Caki2 (cell line): ENCODE results near the gene PIGK. TPM values are rescaled to one million over a fixed set of nuclear protein-coding genes. Genes with fewer than 3 reads are reported as not detected.

Experiments
- DNase-seq: peaks from one replicate; pipeline ENCODE4 v3.0.0-alpha.2; 2015; ENCODE audit warnings: low read depth
- in situ Hi-C: cut with HindIII; loops from 2 replicates; pipeline ENCODE4 v1.10.0; 2016; ENCODE audit warnings: low sequenced_read_pairs, low pct_unique_long_range_greater_than_20kb, mixed read lengths
- total RNA-seq: library from RNA; depleted of rRNA; stranded (reverse); fragments of >200 nt; shearing (Covaris generic); gene quantifications from 2 replicates; pipeline ENCODE4 v1.2.3, GENCODE V29; 2014; ENCODE audit warnings: low replicate concordance

PIGK gene
- total RNA-seq, 1 experiment from 2014 or later, result 50.0 TPM

DNA sequence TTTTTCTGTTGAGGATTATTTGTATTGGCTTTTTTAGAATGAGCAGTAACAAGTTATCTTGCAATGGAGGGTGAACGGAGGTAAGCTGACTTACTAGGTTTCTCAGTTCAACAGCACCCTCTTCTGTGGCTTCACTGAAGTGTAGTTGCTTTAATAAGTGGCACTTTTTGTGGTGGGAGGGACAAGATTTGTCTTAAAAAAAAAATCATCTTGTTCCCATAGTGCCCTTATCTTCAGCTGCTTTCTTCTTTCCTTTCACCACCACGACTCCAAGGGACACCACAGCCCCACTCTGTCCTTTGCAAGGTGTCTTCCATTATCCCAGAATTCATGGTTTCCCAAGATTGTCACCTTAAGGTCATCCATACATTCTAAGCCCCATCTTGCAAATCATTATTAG lies 92.9 kb downstream of the PIGK start:
- in situ Hi-C loops, result no loop called here

DNA sequence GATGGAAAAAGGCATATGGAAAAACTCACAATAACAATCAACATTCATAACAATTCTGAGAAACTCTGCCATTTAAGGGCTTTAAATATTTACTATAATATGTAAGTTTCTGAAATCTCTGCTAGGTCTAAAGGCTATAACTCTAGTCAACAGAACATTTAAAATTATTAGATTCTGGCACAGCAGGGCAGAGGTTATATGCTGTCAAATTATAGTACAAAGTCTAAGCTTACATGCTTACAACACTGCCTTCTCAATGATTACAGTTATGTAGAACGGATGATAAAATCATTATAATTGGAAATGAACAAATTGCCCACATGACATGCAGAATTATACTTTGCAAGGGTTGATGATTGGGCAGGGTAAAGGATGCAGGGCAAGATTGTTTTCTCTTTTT lies 97.7 kb downstream of the PIGK start:
- in situ Hi-C loops, result no loop called here
- DNase-seq, result no peak

More for the DNA sequence above, 92.9 kb downstream of the PIGK start:
- DNase-seq, result peak; percentile 17

DNA sequence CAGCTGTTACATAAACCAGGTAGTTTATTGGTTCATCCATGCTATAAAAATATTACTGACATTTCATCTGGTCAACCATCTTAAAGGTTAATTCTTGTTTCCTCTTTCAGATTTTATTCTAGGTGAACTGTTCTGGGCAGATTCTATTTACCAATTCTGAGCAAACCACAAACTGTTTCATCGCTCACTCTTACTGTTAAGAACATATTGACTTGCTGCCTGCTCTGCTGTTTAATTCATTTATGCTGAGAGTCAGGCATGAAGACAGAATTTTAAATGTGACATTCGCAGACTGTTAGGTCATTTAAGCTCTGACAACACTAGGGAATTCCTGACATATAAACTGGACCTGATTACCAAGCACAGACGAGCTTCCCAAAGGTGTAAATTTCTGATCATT lies 98.3 kb downstream of the PIGK start:
- DNase-seq, result no peak
- in situ Hi-C loops, result no loop called here

DNA sequence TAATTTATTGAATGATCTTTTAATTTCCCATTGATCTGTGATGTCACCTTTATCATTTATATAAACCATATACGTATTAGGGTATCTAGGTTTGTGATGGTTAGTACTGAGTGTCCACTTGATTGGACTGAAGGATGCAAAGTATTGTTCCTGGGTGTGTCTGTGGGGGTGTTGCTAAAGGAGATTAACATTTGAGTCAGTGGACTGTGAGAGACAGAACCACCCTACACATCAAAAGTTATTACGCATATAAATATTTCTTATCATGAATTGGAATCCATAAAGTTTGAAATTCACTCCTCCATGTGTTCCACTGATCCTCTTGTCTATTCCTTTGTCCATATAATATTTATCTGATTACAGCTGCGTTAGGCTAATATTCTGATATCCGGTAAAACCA lies 100.5 kb downstream of the PIGK start:
- in situ Hi-C loops, result no loop called here

DNA sequence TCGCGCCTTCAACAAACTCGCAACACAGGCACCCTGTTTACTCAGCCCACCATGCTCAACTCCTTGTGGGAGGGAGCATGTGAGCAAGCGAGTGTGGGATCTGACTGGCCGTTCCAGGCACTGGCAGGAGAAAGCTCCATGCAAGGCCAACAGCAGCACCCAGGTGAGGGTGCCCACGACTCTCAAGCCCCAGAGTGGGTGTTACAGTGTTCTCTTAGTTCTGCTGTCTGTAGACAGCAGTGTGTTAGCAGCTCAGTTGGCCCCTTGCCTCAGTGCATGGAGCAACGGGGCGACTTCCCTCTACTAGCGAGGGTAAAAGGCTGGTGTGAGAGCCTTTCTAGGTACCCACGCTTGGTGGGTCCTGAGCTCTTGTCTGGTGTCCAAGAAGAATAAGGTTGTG lies 114.6 kb downstream of the PIGK start:
- in situ Hi-C loops, result no loop called here
- no peak for DNase-seq

More for the DNA sequence above, 100.5 kb downstream of the PIGK start:
- DNase-seq, result no peak

DNA sequence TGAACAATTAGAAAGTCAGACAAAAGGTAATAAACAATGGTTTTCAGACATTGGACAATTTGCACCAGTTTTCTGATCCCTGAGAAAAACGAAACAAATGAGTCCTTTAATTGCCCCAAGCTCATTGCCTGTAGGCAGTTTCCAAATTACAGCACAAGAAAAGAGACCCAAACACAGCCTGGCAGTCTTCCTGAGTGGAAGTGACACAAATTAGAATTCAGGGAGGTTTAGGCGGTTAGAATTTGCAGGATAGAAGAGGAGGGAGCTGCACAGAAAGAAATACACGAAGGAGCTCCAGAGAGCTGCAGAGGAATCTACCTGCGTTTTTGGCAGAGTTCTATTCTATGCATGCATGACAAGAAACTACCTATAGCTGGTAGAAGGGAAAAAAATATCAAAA lies 115.7 kb downstream of the PIGK start:
- in situ Hi-C loops, result no loop called here
- DNase-seq, result no peak

DNA sequence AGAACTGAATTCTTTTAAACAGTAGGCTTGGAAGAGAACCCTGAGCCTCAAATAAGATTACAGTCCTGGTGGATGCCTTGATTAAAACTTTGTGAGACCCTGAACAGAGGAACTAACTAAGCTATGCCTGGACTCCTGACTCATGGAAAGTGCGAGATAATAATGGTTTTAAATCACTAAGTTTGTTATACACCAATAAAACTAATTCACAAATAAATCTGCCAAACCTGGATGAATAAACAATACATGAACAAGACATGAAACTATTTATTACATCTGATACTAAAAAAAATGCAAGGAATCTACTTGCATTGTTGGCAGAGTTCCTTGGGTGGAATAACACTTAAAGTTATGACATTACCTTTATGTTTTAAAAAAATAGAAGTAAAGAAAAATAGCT lies 118.4 kb downstream of the PIGK start:
- in situ Hi-C loops, result no loop called here
- DNase-seq, result no peak

DNA sequence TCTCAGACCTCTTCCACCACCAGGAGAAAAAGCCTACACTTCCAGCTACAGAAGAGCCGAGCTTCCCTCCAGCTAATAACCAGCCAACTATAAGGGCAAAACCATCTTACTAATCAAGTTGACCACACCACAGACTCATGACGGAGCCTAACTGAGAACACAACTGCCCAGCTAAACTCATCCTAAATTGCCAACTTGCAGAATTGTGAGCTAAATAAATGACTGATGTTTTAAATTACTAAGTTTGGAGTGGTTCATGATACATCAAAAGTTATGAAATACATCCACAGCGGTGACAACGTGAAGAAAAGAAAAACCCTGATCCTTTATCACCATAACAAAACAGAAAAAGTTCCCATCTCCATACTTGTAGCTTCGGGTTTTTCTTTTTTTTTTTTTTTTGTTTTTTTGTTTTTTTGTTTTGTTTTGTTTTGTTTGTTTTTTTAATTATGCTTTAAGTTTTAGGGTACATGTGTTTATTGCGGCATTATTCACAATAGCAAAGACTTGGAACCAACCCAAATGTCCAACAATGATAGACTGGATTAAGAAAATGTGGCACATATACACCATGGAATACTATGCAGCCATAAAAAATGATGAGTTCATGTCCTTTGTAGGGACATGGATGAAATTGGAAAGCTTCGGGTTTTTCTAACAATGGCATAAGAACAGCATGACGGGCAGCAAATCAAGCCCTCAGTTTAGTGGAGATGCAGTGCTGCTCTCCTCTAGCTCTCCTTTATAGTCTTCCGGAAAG lies 122.6 kb downstream of the PIGK start:
- in situ Hi-C loops, result no loop called here
- DNase-seq, result no peak

DNA sequence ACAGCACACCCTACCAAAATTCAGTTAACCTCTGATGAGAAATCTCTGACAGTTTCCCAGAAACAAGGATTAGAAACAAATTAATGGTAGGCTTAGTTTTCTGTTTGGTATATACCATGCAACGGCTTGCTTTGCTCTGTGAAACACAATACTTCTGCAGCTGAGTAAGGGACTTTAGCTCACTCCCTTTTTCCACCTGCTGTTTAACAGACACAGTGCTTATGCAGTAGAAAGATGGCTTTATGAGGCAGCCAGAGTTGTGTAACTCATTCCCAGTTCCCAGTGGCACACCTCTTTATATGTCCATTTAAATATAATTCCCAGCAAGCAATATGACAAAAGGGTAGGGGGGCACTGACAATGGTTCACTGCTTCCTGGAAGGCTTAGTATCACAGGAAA lies 124.0 kb downstream of the PIGK start:
- DNase-seq, result no peak
- in situ Hi-C loops, result no loop called here

DNA sequence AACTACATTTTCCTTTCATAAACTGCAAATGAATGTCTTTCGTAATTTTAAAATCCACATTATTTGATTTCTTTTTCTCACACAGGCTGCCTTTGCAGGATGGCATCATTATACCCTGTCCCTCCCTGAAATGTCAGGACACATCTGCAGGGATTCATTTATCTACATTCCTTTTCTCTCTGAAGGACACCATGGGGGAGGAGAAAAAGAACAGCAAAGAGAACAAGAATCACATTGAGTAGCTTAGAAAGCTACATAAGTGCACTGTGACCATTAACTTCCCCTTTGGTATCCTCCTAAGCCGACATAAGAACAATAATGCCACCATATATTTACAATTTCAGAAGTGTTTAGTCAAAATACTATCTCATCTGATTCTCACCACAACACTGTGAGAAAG lies 129.5 kb downstream of the PIGK start:
- no peak for DNase-seq
- in situ Hi-C loops, result no loop called here

DNA sequence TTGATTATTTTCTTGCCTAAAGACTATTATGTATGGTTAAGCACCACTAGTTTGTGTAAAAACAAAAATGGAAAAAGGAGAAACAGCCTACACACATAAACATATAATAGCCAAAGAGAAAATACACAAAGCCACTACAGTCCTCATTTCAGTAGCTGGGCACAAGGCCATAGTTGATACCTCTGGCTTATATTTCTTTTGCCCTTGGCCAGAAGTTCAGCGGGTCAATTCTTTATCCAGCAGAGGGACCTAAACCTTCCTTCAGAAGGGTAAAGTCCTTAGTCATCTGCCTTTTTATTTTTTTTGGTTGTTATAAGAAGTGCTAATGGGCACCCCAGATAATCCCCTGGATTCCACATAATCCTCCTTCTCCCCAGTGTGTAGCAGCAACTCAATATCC lies 134.1 kb downstream of the PIGK start:
- DNase-seq, result no peak
- in situ Hi-C loops, result no loop called here

DNA sequence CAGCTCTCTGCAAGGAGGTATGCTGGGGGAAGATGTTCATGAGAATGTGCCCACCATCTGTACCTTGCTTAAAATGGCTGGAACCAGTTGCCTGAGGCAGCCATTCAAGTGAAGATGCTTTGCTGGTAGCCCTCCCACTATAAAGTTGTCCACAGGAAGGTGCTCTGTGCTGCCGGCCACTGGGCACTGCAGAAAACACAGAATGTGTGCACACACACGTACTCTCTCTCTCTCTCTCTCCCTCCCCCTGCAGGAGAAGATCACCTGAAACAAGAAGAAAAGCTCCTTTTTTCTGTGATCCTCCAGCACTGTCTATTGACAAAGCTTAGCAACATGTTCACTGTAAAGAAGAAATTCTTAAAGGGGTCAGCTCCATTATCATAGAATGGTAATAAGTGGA lies 134.8 kb downstream of the PIGK start:
- no peak for DNase-seq
- in situ Hi-C loops, result no loop called here

DNA sequence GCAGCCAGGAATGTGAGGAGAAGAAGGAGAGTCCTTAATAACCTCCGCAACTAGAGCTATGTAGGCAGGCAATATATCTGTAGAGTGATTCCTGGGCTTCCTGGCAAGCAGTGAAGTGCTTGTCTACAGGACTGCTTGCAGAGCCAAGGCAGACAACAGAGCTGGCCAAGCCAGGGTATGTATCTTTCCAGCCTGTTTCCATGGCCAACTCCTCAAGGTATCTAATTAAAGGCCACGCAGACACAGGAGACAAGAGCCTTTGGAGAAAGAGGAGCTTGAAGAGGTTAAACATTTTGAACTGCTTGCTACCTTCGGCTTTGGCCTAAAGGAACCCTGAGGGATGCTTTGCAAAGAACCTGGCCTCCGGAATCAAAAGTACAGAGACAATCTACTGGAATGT lies 137.4 kb downstream of the PIGK start:
- in situ Hi-C loops, result no loop called here
- DNase-seq, result no peak

DNA sequence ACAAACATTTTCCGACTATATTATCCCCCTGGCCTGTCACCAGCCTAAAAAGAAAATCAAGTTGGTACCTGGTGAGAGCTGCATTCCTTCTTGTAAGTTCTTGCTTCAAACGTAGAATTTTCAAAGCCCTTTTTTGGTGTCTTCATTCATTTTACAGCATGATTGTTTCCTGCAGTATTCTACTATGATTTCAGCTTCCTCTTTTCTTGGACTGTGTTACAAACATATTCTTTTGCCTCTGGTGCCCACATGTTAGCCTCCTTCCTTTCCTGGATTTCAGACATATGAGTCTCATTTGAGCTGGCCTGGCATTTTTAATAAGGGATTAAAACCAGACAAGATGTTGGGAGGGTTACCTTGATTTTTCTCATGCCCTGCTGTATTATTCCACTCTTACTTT lies 142.5 kb downstream of the PIGK start:
- no peak for DNase-seq
- in situ Hi-C loops, result no loop called here

DNA sequence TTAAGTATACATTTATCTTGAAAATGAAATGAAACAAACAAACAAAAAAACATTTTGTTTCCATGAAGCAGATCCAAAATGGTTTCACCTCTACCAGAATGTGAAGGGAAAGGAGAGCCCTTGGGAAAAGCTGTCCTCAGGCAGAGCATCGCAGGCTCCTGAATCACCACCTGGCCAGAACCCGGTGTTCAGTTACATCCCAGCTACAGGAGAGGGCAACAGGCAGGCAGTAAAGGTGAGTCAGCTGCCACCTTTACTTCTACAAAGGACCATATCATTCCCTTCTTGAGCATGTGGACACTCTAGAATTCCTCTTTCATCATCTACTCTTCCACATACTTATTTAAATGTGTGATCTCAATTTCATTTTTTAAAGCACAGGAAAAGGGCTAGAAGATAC lies 151.2 kb downstream of the PIGK start:
- DNase-seq, result no peak
- in situ Hi-C loops, result no loop called here

DNA sequence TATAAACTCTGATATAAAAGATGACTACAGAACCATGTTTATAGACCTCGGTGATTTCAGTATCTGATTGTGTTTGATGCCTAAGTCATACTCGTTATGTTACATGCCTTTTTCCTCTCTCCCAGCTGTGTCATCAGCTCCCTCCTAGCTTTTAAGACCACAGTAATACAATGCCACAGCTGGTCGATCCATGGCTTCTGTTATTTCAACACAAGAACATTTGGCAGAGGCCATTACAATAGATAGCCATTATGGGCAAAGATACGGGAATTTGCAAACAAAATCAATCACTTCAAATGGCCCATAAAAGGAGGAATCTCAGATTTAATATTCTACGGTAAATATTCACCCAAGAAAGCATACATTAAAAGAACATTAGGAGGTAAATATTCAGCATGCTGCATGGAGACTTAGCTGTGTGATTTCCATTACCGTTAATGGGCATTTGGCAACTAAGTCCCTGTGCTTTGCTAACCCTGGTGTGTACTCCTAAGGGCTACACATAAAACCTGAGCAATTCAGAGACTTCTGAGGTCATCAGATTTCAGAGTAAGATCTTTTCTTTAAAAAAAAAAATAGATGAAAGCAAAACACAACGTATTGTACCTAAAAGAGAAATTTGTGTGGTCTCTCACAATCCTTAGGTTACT lies 153.4 kb downstream of the PIGK start:
- in situ Hi-C loops, result no loop called here
- no peak for DNase-seq

DNA sequence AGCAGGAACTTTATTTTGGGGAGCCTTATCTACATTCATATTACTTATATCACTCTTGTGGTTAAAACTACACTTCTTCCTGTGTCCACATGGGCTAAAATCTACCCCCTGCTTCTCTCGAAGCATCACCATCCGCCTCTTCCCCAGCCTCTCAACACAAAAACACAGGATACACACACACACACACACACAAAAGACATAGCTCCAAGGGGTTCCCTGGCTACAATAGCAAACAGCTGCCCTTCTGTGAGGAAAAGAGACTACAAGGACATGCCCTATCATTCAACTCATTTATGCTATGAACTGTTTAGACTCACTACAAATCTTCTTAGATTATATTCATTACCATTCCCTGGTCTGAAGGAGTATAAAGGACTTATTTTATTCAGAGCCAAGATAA lies 155.0 kb downstream of the PIGK start:
- DNase-seq, result no peak
- in situ Hi-C loops, result no loop called here

DNA sequence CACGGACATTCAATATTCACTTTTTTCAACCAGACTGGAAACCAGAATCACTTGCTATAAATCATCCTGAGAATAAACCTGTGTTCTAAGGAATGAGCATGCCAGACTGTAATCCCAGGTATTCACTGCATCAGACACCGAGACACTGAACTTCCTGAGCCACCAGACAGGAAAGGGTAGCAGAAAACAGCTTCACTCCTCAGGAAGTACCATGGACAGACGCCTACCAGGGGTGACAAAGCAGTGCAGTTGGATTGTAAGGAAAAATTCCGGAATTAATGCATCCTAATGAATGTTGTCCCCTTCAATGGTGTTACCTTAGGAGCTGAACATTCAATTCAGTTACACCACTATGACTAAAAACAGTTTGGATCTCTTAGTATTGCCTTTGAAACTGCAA lies 156.1 kb downstream of the PIGK start:
- no peak for DNase-seq
- in situ Hi-C loops, result no loop called here

DNA sequence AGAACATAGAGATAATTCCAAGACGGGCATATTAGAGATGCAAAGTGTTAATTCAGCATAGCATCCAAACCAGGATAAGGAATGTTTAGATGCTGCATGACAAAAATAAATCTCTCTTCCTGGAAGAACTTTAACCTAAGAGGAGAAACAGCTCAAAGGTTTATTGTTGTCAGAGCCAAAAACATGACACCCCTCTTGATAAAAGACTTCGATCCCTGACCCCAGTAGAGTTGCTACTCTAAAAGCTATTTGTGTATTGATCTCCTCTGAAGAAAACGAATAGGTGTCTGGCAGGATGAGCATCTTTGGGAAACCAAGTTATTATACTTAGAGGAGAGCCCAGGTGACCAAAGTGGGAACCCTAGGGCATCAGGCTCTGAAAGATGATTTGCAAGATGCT lies 158.1 kb downstream of the PIGK start:
- in situ Hi-C loops, result no loop called here
- DNase-seq, result no peak

DNA sequence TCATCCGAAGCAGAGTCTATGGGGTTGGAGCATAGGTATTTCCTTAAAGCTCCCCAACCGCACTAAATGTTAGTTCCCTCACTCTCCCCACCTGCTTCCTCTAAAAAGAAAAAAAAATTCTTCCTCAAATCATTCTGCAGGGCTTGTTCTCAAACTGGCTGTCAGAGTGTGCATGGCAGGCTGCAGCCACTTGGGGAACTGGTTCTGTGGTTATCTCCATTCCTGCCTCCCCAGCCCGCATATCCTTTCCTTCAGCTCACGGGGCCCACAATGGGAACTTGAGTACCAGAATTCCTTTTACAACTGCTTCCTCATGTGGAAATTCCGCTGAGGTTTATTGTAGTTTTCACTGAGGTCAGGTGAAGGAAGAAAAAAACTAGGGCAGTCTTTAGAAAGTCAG lies 159.2 kb downstream of the PIGK start:
- no peak for DNase-seq
- in situ Hi-C loops, result no loop called here
